KOPT-K1 (cell line): ENCODE measurements around the gene SH3BP5L.

Experiments used
- H3K27ac ChIP-seq: fragments of 200-600 bp; sonication (generic); 2 replicates; pipeline ENCODE4 v1.5.1; 2016; ENCODE audit warnings: antibody characterized with exemption, mild to moderate bottlenecking, low read depth, low read length; ENCODE audit not compliant: poor library complexity, severe bottlenecking
- H3K36me3 ChIP-seq: fragments of 200-600 bp; sonication (generic); 2 replicates; pipeline ENCODE4 v1.5.1; 2017; ENCODE audit warnings: antibody characterized with exemption, mild to moderate bottlenecking, low read length, moderate library complexity; ENCODE audit not compliant: insufficient read depth
- H3K9me3 ChIP-seq: fragments of 200-600 bp; sonication (generic); 2 replicates; pipeline ENCODE4 v1.5.1; 2017; ENCODE audit warnings: antibody characterized with exemption, low read length, mild to moderate bottlenecking; ENCODE audit not compliant: insufficient read depth, poor library complexity, severe bottlenecking

The SH3BP5L gene

DNA sequence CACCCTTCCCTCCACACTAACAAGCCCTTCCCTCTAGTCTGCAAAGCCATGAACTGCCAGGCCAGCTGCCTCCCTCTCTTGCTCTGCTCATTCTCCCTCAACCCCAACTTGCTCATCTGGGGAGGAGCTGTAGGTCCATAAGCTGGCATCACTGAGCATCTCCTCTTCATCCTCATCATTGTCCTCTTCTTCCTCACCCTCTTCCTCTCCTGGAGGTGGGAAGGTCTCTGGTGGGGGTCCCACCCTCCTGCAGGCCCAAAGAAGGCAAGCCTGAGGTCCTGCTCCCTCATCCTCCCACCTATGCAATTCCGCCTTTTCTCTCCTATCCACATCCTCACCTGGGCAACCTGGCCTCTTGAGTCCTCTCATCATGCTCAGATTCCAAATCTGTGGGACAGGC, 30.5 kb upstream of the SH3BP5L start:
- no peak overlapping the region for H3K27ac ChIP-seq
- H3K9me3 ChIP-seq: no peaks in the 10 kb centered on the region
- peaks cover 49% of the 10 kb centered on the region for H3K36me3 ChIP-seq

DNA sequence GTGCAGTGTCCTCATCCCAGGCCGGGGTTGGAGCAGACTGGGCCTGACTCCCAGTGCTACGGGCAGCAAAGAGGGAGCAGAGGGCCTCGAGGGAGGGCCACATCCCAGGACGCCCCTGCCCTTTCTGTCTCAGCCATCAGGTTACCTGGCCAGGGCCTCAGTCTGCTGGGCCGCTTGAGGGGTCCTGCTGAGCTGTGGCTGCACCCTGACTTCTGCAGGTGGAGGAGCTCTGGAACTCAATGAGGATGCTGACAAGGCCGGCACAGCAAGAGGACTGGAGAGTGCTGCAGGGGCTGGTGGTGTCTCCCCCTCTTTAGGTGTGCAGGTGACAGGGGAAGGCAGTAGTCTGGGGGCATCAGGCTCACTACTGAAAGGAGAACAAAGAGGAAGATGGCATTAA, 29.9 kb upstream of the SH3BP5L start:
- Histone ChIP-seq H3K27ac (no peak overlapping the region), H3K36me3 (peaks cover 55% of the 10 kb centered on the region), H3K9me3 (no peaks in the 10 kb centered on the region)

DNA sequence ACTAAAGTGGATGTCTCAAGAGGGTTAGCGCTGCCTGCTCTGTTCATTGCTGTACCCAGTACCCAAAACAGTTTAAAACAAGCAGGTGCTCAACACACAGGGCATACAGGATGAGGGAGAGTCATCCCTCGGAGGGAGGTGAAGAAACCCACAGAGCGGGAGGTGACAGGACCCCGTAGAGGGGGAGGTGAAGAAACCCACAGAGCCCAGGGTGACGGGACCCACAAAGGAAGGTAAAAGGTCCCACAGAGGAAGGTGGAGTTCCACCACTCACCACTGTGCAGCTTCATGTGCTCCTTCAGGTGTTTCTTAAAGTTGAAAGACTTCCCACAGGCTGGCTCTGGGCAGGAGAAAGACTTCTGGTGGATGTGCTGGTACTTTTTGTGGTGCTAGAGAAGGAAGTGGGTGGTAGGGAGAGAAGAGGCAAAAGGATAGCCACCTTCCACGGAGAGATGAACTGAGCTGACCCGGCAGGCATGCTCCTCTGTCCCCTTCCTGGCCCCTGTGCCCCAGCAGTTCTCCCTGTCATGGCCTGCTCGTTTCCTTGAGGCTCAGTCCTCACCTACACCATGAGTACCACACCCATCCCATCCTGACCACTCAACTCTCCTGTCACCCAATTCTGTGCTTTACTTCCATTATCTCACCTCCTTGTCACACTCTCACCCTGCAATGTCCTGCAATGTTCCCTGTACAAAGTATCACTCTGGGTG, 28.1 kb upstream of the SH3BP5L start:
- H3K9me3 ChIP-seq: no peaks in the 10 kb centered on the region
- peaks cover 72% of the 10 kb centered on the region for H3K36me3 ChIP-seq
- H3K27ac ChIP-seq: peak overlapping the region; percentile 14

DNA sequence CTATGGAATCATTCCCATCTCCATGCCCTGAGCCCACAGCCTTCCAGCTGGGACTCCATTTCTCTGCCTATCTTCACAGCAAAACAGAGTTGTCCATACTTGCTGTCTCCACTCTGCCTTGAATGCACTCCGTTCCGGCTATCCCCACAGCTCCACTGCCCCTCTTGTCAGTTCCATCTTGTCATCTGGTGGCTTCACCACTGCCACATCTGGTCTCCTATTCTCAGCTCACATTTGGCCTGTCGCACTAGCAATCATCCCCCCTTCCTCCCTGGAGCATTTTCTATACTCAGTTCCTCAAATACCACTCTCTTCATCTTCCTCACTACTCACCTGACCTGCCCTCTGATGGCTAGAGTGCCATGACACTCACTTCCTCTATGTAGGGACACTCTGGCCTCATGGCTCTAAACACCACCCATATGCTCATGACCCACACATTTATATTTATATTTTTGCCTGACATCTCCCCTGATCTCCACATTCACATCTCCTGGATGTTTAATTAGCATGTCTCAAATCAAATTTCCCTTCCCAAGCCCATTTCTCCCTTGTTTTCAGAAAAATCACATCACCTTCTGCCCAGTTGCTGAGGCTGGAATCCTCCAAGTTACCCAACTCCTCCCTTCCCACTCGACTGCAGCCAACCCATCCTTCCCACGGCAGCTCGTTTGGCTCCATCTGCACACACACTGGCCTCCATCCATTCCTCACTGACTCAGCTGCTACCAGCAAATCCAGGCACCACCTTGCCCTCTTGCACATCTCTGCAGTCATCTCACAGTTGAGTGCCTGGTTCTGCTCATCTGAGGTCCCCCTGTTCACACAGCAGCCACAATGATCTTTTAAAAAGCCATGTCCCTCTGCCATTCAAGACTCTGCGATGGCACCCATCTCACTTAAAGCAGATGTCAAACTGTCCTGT, 27.0 kb upstream of the SH3BP5L start:
- peaks cover 83% of the 10 kb centered on the region for H3K36me3 ChIP-seq
- no peaks in the 10 kb centered on the region for H3K9me3 ChIP-seq
- peak overlapping the region; percentile 14 for H3K27ac ChIP-seq

DNA sequence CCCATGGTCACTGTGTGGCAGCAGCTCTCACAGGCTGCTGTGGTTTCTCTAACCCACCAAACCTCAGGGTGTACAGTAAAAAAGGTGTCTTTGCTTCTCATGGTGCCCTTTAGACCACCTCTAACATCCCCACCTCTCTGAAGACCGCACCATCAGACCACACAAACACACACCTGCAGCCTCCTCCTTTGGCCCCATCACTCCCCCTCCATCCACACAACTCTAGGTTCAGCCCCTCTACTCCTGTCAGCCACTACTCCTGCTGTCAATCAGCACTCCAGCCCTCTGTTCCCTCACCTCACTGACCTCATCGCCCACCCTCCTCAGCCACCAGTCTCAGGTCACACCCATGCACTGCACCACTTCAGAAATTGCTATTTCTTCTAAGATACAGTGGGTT, 25.7 kb upstream of the SH3BP5L start:
- Histone ChIP-seq H3K27ac (no peak overlapping the region), H3K9me3 (no peaks in the 10 kb centered on the region), H3K36me3 (peaks cover 97% of the 10 kb centered on the region)

DNA sequence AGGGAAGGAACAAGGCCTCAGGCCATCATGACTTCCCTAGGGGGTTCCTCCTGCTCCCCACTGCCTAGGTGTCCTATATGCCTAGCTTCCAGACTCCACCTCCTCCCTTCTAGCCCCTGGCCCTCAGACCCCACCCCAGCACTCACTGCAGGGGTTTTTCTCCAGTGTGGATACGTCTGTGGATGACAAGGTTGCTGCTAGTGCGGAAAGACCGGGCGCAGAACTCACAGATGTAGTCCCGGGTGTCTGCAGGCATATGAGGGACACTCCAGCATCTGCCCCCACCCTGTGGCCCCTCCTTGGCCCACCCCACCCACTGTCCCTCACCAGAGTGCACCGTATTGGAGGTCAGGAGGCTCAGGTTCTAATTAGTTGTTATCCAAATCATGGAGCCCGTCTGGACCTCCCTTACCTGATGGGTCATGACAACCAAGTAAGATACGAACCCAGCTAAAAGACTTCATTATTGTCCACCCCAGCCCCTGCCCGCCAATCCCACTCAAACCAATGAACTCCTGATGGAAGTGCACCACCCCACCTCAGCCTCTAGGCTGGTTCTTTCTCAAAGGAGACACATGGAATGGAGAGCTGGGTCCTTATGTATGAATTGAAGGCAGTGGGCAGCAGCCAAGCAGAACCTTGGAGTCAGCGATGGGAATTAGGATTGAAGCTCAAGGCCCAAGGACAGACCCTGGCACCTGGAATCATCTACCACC, 25.0 kb upstream of the SH3BP5L start:
- Histone ChIP-seq H3K27ac (no peak overlapping the region), H3K36me3 (peaks cover 99% of the 10 kb centered on the region), H3K9me3 (no peaks in the 10 kb centered on the region)

DNA sequence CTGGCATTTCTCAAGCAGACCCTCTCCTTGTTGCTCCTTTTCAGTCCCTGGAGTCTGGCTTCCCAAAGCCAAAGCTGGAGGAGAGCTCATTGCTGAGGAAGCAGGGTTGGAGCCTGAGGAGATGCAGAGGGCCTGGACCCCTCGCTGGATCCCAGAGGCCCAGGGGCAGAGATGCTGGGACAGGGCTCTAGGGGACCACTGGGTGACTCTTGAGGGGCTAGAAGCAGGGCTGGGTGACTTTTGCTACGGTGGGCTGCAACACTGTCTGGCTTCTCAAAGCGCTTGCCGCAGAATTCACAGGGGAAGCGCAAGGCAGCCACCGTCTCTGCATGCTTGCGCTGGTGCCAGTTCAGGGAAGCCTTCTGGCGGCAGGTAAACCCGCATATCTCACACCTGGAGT, 24.4 kb upstream of the SH3BP5L start:
- Histone ChIP-seq H3K27ac (no peak overlapping the region), H3K36me3 (peaks cover 99% of the 10 kb centered on the region), H3K9me3 (no peaks in the 10 kb centered on the region)

DNA sequence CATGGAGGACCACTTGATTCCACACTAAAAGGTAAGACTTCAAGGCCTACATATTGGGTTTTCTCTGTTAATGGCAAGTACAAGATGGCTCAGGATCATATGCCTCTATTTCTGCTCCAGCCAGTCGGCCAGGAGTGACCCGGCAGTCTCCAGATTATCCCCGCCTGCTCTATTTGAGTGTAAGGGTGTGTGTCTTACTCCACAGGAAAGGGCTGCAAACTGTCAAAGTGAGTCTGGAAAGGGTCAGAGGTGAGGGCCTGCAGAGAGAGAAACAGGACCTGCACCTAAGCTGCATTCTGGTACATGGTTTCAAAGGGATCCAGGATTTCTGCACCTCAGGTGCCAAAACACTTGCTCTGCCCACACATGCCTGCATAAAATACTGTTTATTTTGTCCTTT, 23.9 kb upstream of the SH3BP5L start:
- H3K9me3 ChIP-seq: no peaks in the 10 kb centered on the region
- H3K36me3 ChIP-seq: peaks cover 99% of the 10 kb centered on the region
- no peak overlapping the region for H3K27ac ChIP-seq

DNA sequence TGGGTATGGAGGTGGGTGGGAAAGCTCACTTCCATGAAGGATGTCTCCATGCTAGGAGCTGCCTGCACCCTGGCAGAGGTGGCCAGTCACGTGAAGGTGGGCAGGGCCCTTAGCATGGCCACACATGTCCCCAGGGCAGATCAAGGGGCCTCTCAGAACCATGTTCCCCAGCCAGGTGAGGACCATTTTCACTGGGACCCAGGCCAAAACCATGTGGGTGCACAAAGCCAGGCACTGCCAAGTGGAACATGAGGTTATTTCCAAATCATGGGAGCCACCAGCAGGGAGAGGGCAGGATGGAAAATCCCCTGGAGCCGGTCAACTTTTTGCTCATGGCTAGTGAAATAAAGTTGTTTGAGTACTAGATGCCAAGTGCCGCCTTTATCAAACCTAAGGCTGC, 23.4 kb upstream of the SH3BP5L start:
- H3K9me3 ChIP-seq: no peaks in the 10 kb centered on the region
- H3K36me3 ChIP-seq: peaks cover 99% of the 10 kb centered on the region
- no peak overlapping the region for H3K27ac ChIP-seq

DNA sequence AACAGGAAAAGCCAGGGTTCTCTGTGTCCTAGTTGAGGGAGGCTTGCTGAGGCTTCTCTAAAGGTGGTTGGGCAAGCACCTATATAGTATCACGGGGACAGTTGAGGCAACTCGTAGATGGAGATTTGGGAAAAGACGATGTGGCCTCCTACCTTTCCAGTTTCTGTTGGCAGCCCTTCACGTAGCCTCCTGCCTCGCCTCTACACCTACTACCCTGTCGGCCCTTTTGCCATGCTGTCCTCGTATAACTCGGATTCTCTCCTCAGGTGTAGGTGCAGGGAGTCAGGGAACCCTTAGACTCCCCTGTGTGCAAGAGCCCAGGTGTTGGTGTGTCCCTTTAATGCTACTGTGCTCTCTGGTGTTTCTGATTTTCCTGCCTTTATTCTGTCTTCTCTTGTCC, 22.9 kb upstream of the SH3BP5L start:
- Histone ChIP-seq H3K36me3 (peaks cover 95% of the 10 kb centered on the region), H3K27ac (no peak overlapping the region), H3K9me3 (no peaks in the 10 kb centered on the region)

DNA sequence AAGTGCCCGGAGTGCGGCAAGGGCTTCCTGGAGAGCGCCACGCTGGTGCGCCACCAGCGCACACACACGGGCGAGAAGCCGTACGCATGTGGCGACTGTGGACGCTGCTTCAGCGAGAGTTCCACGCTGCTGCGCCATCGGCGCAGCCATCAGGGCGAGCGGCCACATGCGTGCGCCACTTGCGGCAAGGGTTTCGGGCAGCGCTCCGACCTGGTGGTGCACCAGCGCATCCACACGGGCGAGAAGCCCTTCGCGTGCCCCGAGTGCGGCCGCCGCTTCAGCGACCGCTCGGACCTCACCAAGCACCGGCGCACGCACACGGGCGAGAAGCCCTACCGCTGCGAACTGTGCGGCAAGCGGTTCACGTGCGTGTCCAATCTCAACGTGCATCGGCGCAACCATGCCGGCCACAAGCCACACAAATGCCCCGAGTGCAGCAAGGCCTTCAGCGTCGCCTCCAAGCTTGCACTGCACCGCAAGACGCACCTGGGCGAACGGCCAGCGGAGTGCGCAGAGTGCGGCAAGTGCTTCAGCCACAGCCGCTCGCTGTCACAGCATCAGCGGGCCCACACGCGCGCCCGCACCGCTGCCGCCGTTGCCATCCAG, 22.3 kb upstream of the SH3BP5L start:
- H3K27ac ChIP-seq: no peak overlapping the region
- peaks cover 92% of the 10 kb centered on the region for H3K36me3 ChIP-seq
- no peaks in the 10 kb centered on the region for H3K9me3 ChIP-seq

DNA sequence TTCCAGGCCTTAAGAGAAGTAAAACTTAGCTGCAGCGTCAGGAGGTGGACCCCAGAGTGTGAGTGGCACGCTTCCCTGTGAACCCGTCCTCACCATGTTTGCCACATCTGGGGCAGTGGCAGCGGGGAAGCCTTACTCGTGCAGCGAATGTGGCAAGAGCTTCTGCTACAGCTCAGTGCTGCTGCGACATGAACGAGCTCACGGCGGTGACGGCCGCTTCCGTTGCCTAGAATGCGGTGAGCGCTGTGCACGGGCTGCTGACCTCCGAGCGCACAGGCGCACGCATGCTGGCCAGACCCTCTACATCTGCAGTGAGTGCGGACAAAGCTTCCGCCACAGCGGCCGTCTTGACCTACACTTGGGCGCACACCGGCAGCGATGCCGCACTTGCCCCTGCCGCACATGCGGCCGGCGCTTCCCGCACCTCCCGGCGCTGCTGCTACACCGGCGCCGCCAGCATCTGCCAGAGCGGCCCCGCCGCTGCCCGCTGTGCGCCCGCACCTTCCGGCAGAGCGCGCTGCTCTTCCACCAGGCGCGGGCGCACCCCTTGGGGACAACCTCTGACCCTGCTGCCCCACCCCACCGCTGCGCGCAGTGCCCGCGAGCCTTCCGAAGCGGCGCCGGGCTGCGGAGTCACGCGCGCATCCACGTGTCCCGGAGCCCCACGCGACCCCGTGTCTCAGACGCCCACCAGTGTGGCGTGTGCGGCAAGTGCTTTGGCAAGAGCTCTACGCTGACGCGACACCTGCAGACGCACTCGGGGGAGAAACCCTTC, 21.7 kb upstream of the SH3BP5L start:
- Histone ChIP-seq H3K27ac (no peak overlapping the region), H3K36me3 (peaks cover 93% of the 10 kb centered on the region), H3K9me3 (no peaks in the 10 kb centered on the region)

DNA sequence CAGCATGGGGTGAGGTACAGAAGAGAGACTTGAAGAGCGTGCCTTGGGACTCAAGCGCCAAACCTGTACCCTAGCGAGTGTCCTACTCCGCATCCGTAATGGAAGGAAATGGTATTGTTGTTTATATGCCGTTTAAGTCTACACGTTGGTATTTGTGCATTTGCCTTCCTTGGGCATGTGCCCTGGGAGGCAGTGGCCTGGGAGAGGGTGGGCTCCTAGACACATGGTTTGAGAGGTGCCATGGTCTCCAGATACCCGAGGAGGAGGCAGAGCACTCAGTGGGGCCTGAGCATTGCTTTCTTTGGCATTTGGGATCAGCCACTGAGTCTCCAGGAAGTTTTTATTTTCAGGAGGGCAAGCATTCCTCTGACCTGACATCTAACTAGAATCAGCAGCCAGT, 18.8 kb upstream of the SH3BP5L start:
- Histone ChIP-seq H3K27ac (no peak overlapping the region), H3K9me3 (no peaks in the 10 kb centered on the region), H3K36me3 (peaks cover 71% of the 10 kb centered on the region)

DNA sequence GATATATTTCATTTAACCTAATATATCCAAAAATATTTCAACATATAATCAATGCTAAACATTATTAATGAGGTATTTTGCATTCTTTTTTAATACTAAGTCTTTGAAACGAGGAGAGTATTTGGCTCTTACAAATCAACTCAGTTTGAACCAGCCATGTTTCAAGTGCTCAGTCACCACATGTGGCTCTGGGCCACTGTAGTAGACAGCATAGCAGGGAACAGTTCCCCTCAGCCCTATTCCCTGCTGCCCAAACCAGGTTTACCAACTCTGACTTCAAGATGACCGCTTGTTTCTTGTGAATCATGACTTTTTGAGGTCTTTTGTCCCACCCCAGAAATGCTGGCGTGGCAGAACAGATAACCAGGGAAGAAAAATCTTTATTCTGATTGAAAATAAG, 18.0 kb upstream of the SH3BP5L start:
- Histone ChIP-seq H3K36me3 (peaks cover 63% of the 10 kb centered on the region), H3K27ac (no peak overlapping the region), H3K9me3 (no peaks in the 10 kb centered on the region)
